ENCODE measurements around the gene DNHD1. TPM values are rescaled to one million over a fixed set of nuclear protein-coding genes. Genes with fewer than 3 reads are reported as not detected.

The DNHD1 gene
- polyA plus RNA-seq, 3 donors = 7.3 to 13.4 (median 7.3) TPM

DNA sequence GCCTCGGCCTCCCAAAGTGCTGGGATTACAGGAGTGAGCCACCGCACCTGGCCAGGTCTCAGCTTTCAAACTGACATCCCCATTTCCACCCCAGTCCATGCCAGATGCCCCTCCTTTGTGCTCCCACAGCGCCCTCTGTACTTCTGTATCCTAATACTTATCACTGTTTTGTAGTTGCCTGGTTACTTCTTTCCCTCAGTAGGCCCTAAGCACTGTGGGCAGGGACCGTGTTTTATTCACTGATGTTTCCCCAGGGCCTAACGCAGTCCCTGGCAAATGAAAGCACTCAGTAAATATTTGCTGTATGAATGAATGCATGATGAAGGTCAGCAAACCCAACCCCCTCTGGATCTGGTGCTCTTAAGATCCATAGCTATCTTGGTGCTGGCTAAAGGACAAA, 21.1 kb upstream of the DNHD1 start:
- no peak for DNase-seq (ENCODE audit: extremely low read depth in 1 of 11, low read depth in 9 of 11, low spot score in 4 of 11)

DNA sequence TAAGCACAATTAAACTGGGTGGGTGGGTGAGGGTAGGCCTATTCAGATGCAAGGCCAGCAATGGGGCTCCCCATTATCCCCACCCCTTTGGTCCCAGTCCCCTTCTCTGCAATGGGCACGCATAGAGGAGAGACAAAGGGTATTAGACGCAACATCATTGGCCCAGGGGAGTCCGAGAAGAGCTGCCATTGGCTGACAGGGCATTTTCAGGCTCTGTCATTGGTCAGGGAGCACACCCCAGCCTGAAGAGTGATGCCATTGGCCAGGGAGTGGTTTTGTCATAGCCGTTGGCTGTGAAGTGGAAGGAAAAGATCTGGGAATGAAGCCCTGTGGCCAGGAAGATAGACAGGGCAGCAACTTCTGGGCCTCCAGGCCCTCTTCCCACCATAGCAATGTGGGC, 20.5 kb upstream of the DNHD1 start:
- no peak for DNase-seq (ENCODE audit: extremely low read depth in 1 of 11, low read depth in 9 of 11, low spot score in 4 of 11)

DNA sequence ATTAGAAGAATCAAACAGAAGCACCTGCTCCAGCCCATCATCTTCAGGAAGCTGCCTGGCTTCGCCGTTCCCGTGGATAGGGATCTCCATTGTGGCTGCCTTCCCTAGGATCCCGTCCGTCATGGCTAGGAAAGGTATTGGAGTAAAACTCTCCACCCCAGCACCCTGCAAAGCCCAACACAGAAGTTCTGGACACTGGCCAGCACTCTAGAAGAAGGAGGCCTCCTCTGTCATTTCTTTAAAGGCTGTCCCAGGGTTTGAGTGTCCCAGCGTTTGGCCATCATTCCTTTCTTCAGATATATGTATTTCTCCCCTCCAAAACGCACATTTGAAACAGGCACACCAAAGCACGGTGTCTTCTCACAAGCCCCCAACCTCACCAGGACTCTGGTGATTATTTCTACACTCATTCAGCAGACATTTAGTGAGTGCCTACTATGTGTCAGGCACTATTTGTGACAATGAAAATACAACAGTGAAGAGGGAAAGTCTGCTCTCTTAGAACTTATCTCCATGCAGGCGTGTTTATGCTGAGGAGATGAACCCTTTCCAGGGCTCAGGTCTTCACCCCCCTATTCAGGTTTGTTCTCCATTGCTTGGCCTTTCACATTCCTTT, 16.7 kb upstream of the DNHD1 start:
- no peak for DNase-seq (ENCODE audit: extremely low read depth in 1 of 11, low read depth in 9 of 11, low spot score in 4 of 11)

DNA sequence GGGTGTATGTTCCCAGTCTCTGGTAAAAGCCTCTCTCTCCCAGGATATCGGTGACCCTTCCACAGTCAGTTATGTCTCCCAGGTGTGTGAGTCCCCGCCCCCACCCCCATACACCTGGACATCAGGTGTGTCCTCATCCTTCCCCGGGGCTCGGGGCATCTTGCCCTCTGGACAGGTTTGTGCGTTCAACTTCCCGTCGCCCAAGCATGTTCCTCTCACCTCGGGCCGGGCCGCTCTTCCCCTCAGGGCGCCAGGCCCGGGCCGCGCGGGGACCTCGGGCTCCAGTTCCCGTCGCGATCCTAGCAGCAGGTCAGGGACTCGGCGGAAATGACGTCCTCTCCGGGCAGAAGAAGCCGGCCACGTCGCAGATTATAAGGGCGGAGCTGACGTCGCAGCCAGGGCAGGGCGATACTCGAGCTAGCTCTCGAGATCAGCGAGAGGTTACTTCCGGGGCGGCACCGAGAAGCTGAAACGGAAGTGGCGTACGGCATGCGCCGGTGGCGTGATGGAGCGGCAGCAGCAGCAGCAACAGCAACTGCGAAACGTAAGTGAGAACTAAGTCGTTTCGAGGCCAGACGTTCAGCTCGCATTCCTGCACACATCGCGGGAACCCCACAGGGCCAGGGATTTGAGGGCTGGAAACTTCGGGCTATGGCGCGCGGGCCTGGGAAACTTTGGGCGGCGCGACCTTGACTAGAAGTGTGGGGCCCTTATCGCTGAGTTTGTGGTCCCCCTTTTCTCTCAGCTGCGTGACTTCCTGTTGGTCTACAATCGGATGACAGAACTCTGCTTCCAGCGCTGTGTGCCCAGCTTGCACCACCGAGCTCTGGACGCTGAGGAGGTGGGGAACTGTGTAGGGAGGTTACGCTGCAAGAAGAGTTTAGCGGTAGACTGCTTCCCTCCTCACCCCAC, 15.8 kb upstream of the DNHD1 start, which contains the start of the genes ARFIP2 and TIMM10B:
ARFIP2 (minus strand) TSS at position 320 of the 912 bp plus-strand sequence. CDS start 910 bp downstream, outside the sequence.
TIMM10B (plus strand) TSS at position 490 of the 912 bp plus-strand sequence; CDS start at position 506, 16 bp downstream.
- peak; percentile 92 to 98 (median 97) for DNase-seq (ENCODE audit: extremely low read depth in 1 of 11, low read depth in 9 of 11, low spot score in 4 of 11)

DNA sequence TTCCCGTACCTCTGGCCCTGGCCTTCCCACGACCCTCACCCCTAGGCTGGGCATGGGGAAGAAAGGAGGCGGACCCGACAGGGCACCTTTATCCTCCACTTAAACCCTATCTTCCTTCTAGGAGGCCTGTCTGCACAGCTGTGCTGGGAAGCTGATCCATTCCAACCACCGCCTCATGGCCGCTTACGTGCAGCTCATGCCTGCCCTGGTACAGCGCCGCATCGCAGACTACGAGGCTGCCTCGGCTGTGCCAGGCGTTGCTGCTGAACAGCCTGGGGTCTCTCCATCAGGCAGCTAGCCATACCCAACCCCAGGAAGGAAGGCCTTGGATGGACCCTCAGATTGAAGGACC, 15.2 kb upstream of the DNHD1 start:
- no peak for DNase-seq (ENCODE audit: extremely low read depth in 1 of 11, low read depth in 9 of 11, low spot score in 4 of 11)

DNA sequence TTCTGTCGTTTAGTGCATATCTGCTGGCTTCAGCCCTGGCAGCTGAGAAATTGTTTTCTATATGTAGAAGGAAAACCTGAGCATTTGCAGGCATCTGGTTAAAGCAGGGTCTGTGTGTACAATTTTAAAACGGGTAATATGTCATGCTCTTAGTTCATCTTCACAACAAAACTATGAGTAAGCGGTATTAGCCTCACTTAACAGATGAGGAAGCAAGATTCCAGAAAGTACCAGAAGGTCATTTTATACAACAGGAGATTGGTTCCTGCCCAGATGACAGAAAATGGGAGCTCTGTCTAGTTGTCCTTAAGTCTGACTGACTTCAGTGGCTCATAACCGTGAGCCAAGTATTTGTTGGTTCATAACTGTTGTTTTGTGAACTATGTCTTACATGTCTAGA, 14.6 kb upstream of the DNHD1 start:
- no peak for DNase-seq (ENCODE audit: extremely low read depth in 1 of 11, low read depth in 9 of 11, low spot score in 4 of 11)

DNA sequence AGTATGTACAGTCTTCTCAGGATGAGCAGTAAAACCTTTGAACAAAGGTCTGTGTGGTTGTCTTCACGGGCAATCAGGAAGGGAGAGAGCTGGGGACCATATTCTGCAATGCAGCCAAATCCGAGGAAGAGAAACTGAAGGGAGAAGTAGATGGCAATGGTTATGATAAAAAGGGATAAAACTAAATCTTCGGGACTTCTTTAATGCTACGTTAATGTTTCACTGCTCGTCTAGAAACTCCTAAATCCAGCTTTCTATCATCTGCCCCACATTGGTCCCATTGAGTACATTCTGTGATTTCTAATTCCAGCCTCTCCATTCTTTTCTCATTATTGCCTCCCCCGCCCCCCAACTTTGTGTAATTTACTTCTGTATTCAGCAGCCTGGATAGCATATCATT, 14.1 kb upstream of the DNHD1 start:
- DNase-seq (ENCODE audit: extremely low read depth in 1 of 11, low read depth in 9 of 11, low spot score in 4 of 11) = no peak

DNA sequence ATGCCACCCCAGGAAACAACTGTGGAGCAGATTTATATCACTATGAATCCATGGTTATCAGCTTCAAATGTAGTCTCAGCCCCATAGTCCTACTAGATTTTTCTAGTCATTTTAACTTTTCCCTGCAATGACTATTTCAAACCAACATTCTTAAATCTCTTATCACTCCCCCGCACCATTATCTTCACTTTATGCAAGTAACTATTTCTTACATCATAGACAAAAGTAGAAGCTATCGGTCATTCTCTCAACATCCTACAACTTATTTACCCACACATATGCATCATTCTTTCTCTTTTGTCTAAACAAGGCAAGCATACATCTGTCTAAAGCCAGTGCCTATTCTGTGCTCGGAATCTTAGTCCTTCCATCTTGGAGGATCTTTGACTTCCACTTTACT, 11.4 kb upstream of the DNHD1 start:
- no peak for DNase-seq (ENCODE audit: extremely low read depth in 1 of 11, low read depth in 9 of 11, low spot score in 4 of 11)

DNA sequence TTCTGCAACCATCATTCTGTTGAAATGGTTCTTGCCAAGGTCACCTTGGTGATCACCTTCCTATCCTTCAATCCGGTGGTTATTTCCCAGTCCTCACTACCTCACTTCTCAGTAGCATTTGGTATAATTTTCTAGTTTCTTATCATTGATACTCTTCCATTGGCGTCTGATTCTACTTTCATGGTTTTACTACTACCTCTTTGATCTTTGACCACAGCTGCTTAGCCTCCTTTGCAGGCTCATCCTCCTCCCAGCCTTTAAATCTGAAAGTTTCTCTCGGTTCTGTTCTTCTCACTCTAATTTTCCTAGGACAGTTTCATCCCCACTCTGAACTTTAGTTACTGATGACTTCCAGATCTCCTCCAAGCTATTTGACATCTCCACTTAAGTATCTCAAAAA, 10.8 kb upstream of the DNHD1 start:
- DNase-seq (ENCODE audit: extremely low read depth in 1 of 11, low read depth in 9 of 11, low spot score in 4 of 11) = no peak

DNA sequence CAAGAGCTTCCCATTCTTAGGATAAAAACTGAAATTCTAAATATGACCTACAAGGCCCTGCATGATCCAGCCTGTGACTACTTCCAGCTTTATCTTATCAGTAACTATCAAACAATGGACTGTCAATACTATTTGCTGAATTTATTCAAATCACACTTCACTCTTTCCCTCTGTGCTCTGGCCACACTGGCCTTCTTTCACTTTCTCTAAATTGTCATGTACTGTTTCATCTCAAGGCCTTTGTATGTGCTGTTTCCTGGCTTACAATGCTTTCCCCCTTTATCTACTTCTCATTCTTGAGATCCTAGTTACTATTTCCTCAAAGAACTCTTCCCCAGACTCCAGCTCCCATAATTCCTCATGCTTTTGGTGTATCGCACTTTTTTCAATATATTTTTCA, 10.1 kb upstream of the DNHD1 start:
- DNase-seq (ENCODE audit: extremely low read depth in 1 of 11, low read depth in 9 of 11, low spot score in 4 of 11) = no peak

DNA sequence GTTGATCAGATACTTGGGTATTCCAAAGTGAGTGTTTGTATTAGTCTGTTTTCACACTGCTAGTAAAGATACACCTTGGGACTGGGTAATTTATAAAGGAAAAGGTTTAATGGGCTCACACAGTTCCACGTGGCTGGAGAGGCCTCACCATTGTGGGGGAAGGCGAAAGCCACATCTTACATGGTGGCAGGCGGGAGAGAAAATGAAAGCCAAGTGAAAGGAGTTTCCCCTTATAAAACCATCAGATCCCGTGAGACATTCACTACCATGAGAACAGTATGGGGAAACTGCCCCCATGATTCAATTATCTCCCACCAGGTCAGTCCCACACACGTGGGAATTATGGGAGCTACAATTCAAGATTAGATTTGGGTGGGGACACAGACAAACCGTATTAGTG, 8.7 kb upstream of the DNHD1 start:
- DNase-seq (ENCODE audit: extremely low read depth in 1 of 11, low read depth in 9 of 11, low spot score in 4 of 11) = no peak

DNA sequence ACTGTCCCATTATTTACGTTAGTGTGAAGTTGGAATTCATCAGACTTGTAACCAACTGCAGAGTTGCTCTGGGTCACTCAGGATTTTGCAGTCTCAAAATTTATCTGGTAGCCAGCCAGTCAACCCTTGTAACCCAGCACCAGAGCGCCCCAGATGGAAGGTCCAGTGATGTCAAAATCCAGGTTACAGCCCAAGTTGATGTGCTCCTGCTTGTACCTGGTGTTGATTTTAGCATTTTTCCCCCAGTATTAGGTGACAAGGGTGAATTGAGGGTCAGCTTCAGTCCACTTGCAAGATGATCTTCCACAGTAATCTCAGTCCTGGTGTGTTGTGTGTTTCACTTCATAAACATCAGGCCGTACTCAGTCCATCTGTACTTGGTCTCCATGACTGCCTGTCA, 8.3 kb upstream of the DNHD1 start:
- no peak for DNase-seq (ENCODE audit: extremely low read depth in 1 of 11, low read depth in 9 of 11, low spot score in 4 of 11)

DNA sequence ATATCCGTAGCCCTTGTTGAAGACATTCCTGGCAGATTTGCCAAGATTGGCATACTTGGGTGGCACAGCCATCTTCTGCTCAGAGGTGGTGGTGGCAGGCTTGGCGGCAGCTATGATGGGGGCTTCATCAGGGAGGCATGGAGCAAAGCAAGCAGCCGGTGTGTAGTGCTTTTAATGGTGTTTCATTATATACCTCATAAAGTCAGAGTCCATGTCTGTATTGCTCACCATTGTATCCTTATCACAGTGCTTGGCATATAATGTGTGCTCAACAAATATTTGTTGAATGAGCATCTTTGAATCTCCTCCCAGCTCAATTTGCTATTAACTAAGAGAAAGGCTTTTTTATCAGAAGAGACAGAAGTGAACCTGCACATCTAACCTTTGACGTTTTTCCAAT, 7.8 kb upstream of the DNHD1 start:
- DNase-seq (ENCODE audit: extremely low read depth in 1 of 11, low read depth in 9 of 11, low spot score in 4 of 11) = no peak

DNA sequence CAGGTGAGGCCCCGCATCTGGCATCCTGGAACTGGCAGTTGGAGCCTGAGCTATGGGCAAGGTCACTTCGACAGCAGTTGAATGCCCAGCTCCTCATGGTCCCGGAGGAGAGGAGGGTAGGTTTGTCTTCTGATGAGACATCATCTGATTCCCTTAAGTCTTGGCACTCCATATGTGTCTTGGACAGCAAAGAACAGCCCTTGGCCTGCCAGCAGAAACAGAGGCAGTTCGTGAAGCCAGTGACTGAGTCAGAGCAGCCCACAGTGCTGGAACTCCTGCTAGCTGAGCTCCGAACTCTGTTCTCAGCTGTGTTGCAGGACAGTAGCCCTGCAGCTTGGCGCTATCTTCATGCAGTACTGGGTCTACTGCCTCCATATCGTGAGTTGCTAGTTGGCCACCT, 1.0 kb downstream of the DNHD1 start:
- no peak for DNase-seq (ENCODE audit: extremely low read depth in 1 of 11, low read depth in 9 of 11, low spot score in 4 of 11)

DNA sequence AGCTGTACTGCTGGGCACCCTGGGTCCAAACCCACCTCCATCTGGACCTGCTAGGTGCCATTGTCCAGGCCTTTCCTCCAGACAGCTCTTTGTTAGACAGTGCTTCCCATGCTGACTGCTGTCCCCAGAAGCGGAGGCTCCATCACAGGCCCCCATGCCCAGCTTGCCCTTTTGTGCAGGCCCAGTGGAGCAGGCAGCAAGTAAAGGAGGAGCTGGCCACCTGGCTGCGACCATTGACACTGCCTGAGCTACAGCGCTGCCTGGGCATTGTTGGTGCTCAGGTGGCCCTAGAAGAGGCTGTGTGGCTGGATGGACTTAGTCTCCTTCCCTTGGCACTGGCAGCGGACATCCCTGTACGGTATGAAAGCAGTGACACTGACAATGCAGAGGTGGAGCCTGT, 1.5 kb downstream of the DNHD1 start:
- no peak for DNase-seq (ENCODE audit: extremely low read depth in 1 of 11, low read depth in 9 of 11, low spot score in 4 of 11)

DNA sequence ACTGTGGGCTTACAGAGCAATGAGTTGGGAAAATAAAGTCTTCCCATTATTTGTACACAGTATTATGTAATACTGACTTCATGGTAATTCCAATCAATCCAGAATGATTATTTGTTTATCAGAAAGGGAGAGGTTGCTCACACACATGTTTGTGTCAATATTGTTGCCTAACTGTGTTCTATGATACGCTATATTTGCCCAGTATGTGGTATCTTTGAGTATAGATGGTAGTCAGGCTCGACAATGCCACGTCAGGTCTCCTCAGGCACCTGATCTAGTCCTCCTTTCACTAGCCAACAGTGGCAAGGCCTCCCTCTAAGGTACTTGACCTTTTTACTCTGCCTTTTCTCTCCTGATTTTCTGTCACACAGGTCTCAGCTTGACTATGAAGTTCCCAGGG, 5.3 kb downstream of the DNHD1 start:
- no peak for DNase-seq (ENCODE audit: extremely low read depth in 1 of 11, low read depth in 9 of 11, low spot score in 4 of 11)

DNA sequence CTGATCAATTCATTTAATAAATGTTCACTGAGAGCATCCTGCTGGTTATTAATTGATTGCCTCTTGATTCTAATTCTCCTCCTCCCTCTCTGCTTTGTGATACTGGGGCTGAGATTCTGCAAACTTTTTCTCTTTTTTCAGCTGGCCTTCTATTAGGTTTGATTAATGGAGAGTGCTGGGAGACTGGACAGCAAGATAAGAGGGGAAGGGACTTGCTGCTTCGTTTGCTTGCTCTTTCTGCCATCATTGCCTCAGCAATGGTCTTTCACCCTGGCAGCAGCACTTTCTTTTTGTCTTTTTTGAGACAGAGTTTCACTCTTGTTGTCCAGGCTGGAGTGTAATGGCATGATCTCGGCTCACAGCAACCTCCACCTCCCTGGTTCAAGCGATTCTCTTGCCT, 7.1 kb downstream of the DNHD1 start:
- no peak for DNase-seq (ENCODE audit: extremely low read depth in 1 of 11, low read depth in 9 of 11, low spot score in 4 of 11)

DNA sequence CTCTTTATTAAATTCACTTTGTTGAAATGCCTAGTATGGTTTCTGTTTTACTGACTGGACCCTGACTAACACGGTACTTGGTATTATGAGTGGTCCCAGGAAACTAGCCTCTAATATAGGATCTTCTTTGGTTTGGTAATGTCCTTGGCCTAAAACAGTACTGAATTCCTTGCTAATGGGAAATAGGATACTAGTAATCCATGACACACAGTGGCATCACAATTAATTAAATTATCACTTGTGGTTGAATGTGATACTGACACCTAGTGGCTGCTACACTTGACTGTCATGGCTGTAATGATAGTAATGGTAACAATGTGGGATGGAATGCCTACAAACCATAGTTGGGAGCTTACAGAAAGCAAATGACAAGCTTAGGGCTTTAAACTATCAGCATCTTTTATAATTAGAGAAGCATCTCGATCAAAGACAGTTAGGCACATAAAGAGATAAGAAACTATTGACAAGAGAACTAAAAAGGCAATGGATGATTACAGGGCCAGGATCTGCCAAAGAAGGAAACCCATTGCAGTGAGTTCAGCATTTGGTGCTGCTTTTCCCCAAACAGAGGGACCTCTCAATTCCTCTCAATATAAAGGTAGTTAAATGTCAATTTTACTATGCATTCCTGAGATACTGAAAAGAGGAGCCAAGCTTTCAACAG, 8.6 kb downstream of the DNHD1 start:
- peak in 3 of 11 donors; percentile 28 to 56 (median 43) for DNase-seq (ENCODE audit: extremely low read depth in 1 of 11, low read depth in 9 of 11, low spot score in 4 of 11)

DNA sequence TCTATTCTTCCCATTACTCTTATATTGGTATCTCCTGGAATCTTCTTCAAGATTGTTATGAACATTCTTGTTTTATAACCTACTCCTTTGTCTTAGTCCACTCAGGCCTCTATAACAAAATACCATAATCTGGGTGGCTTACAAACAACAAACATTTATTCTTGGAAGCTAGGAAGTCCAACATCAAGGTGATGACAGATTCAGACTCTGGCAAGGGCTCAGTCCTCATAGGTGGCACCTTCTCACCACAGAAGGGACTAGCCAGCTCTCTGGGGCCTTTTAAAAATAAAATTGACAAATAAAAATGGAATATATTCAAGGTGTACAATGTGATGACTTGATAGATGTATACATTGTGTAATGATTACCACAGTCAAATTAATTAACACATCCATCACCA, 19.8 kb downstream of the DNHD1 start:
- DNase-seq (ENCODE audit: extremely low read depth in 1 of 11, low read depth in 9 of 11, low spot score in 4 of 11) = no peak

DNA sequence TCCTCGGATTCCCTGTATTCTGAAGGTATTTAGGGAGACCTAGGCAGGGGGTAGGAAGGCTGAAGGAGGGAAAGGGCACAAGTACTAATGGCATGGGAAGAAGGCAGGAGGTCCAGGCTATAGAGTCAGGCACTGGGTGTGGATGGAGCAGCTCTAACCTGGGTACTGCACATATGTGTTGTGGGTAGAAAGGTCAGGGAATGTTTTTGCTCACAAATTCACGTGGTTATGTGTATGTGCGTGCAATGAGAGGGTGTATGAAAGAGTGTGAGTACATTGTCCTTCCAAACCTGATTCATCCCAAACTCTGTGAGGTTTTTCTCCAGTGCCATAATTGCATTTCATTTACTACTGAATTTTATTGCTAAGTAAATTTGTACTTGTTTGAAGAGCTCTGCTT, 23.2 kb downstream of the DNHD1 start:
- no peak for DNase-seq (ENCODE audit: extremely low read depth in 1 of 11, low read depth in 9 of 11, low spot score in 4 of 11)
